Naive thymus-derived CD4-positive, alpha-beta T cell (primary cell): Measurements from ENCODE around the gene SPEG. TPM values are rescaled to one million over a fixed set of nuclear protein-coding genes. Genes with fewer than 3 reads are reported as not detected.

ENCODE experiments used
- ATAC-seq: fragments of 150-1000 bp; cut with Tn5 transposase; 2 replicates; pipeline ENCODE4 v1.10.0; 2021; ENCODE audit warnings: mild to moderate bottlenecking, moderate library complexity
- CTCF ChIA-PET: fragments of 350-600 bp; sonication (Branson Sonifier 250); formaldehyde crosslinking; loops from one replicate; lab custom pipeline; 2021; ENCODE audit warnings: antibody characterized with exemption; lab: Charles Lee
- POLR2A ChIA-PET: fragments of 350-600 bp; sonication (Branson Sonifier 250); formaldehyde crosslinking; loops from one replicate; lab custom pipeline; 2021; ENCODE audit warnings: antibody characterized with exemption, inconsistent platforms; lab: Charles Lee
- DNase-seq, 9 donors: peaks; one replicate each; pipeline versions ENCODE4 v3.0.0 to v3.0.0-alpha.2; 2020 to 2022; ENCODE audit warnings: mixed read lengths in 1 of 9
- H3K27ac ChIP-seq: one replicate; pipeline ENCODE4 v1.7.0; 2013; ENCODE audit warnings: mild to moderate bottlenecking, low read depth, low read length, moderate library complexity
- H3K27me3 ChIP-seq, 2 donors: one replicate each; pipeline ENCODE4 v1.7.0; 2013; ENCODE audit warnings: low read length in 2 of 2, mild to moderate bottlenecking in 2 of 2, moderate library complexity in 2 of 2; ENCODE audit not compliant: control insufficient read depth in 2 of 2, insufficient read depth in 2 of 2
- H3K36me3 ChIP-seq, 3 experiments: 1 replicate in 2 of 3; 2 replicates in 1 of 3; pipeline ENCODE4 v1.7.0; 2013; ENCODE audit warnings: low read length in 3 of 3, mild to moderate bottlenecking in 3 of 3, moderate library complexity in 1 of 3; ENCODE audit not compliant: insufficient read depth in 3 of 3, control insufficient read depth in 2 of 3
- H3K4me1 ChIP-seq, 2 donors: one replicate each; pipeline ENCODE4 v1.7.0; 2013; ENCODE audit warnings: low read length in 2 of 2, mild to moderate bottlenecking in 2 of 2, moderate library complexity in 1 of 2; ENCODE audit not compliant: control insufficient read depth in 2 of 2, insufficient read depth in 2 of 2
- H3K4me3 ChIP-seq: 2 replicates; pipeline ENCODE4 v1.7.0; 2013; ENCODE audit warnings: mild to moderate bottlenecking, low read length
- H3K9me3 ChIP-seq, 3 experiments: 1 replicate in 2 of 3; 2 replicates in 1 of 3; pipeline ENCODE4 v1.7.0; 2013; ENCODE audit warnings: low read length in 3 of 3; ENCODE audit not compliant: control insufficient read depth in 2 of 3
- H3K27ac Mint-ChIP-seq, 9 donors: one replicate each; pipeline ENCODE4 v1.8.0; 2020 to 2022; ENCODE audit warnings: mixed read lengths in 9 of 9, mild to moderate bottlenecking in 8 of 9, moderate library complexity in 5 of 9, inconsistent platforms in 2 of 9
- H3K27me3 Mint-ChIP-seq, 5 donors: one replicate each; pipeline ENCODE4 v1.8.0; 2021 to 2022; ENCODE audit warnings: mixed read lengths in 5 of 5, mild to moderate bottlenecking in 1 of 5
- H3K36me3 Mint-ChIP-seq, 5 donors: one replicate each; pipeline ENCODE4 v1.8.0; 2020 to 2022; ENCODE audit warnings: mixed read lengths in 5 of 5, mild to moderate bottlenecking in 3 of 5, inconsistent platforms in 1 of 5
- H3K4me1 Mint-ChIP-seq, 7 donors: one replicate each; pipeline ENCODE4 v1.8.0; 2020 to 2022; ENCODE audit warnings: mixed read lengths in 7 of 7, mild to moderate bottlenecking in 3 of 7, inconsistent platforms in 1 of 7
- H3K4me3 Mint-ChIP-seq, 10 donors: one replicate each; pipeline ENCODE4 v1.8.0; 2020 to 2022; ENCODE audit warnings: mild to moderate bottlenecking in 10 of 10, mixed read lengths in 10 of 10, moderate library complexity in 6 of 10, inconsistent platforms in 2 of 10
- H3K9me3 Mint-ChIP-seq, 11 donors: one replicate each; pipeline ENCODE4 v1.8.0; 2020 to 2022; ENCODE audit warnings: mixed read lengths in 11 of 11, mild to moderate bottlenecking in 4 of 11, inconsistent platforms in 1 of 11, moderate library complexity in 1 of 11
- intact Hi-C, 2 donors: fragments of 100-400 bp; cut with micrococcal nuclease; formaldehyde crosslinking; loops; one replicate each; pipeline ENCODE4 v1.15.1; 2023
- polyA plus RNA-seq, 2 donors: library from polyadenylated mRNA; unstranded; fragments of 300-500 nt; fragmentation: Illumina TruSeq; gene quantifications; one replicate each; pipeline ENCODE4 v1.2.3, GENCODE V29; 2021
- total RNA-seq, 6 experiments: library from RNA in 5 of 6; stranded (reverse) in 5 of 6; gene quantifications; 1 replicate in 5 of 6; 2 replicates in 1 of 6; pipeline ENCODE4 v1.2.3 and lab custom pipeline; 2021 to 2026

The SPEG gene
- total and polyA plus RNA-seq, 7 experiments from 2014 or later, result 0.26 to 23.2 (median 11.8) TPM

GRCh38 chr2:219511547-219512325 is 77.1 kb downstream of the SPEG start:
- H3K4me3 Mint-ChIP-seq, result peak overlapping the region in 1 of 10 donors; percentile 29

GRCh38 chr2:219512524-219513216 is 78.0 kb downstream of the SPEG start:
- no peaks in the 10 kb centered on the region for H3K36me3 ChIP-seq
- DNase-seq (no peak), ATAC-seq (no peak)
- peaks cover 0 to 12% of the 10 kb centered on the region in 2 donors for H3K27me3 ChIP-seq
- H3K9me3 ChIP-seq, result no peaks in the 10 kb centered on the region
- POLR2A ChIA-PET, result no interaction called here
- Mint-ChIP-seq H3K4me1 (peaks cover 14 to 34% (median 28%) of the 10 kb centered on the region in 7 donors), H3K9me3 (peaks cover 0 to 5% (median 0%) of the 10 kb centered on the region in 11 donors), H3K27ac (no peak overlapping the region), H3K27me3 (peaks cover 67 to 78% (median 71%) of the 10 kb centered on the region in 5 donors), H3K36me3 (peaks cover 0 to 2% (median 0%) of the 10 kb centered on the region in 5 donors), H3K4me3 (peak overlapping the region in 1 of 10 donors; percentile 29)
- peaks cover 0 to 12% of the 10 kb centered on the region in 2 donors for H3K4me1 ChIP-seq
- H3K4me3 ChIP-seq, result no peak overlapping the region
- no peak overlapping the region for H3K27ac ChIP-seq
- CTCF ChIA-PET, result no interaction called here
- intact Hi-C loops, result no loop called here

More at GRCh38 chr2:219511547-219512325, 77.1 kb downstream of the SPEG start:
- Histone ChIP-seq H3K27ac (no peak overlapping the region), H3K4me3 (no peak overlapping the region), H3K4me1 (peaks cover 0 to 12% of the 10 kb centered on the region in 2 donors), H3K27me3 (peaks cover 0 to 12% of the 10 kb centered on the region in 2 donors), H3K9me3 (no peaks in the 10 kb centered on the region), H3K36me3 (peaks cover 0 to 6% (median 0%) of the 10 kb centered on the region in 3 experiments)
- ChIA-PET CTCF (interaction anchor here (1.5 kb wide), 1 partner anchor 18 kb away, joined by 10 read pairs; no protein-coding TSS in a partner anchor), POLR2A (interaction anchor here (0.6 kb wide), 2 partner anchors 101 to 406 kb away, joined by 3 read pairs; no protein-coding TSS in a partner anchor)
- peaks cover 0 to 5% (median 0%) of the 10 kb centered on the region in 11 donors for H3K9me3 Mint-ChIP-seq
- H3K36me3 Mint-ChIP-seq, result peaks cover 0 to 7% (median 2%) of the 10 kb centered on the region in 5 donors
- intact Hi-C loops, result no loop called here
- DNase-seq, result no peak
- no peak for ATAC-seq
- no peak overlapping the region for H3K27ac Mint-ChIP-seq
- peaks cover 58 to 69% (median 62%) of the 10 kb centered on the region in 5 donors for H3K27me3 Mint-ChIP-seq
- peaks cover 14 to 34% (median 28%) of the 10 kb centered on the region in 7 donors for H3K4me1 Mint-ChIP-seq

GRCh38 chr2:219513787-219514186 is 79.1 kb downstream of the SPEG start:
- CTCF ChIA-PET, result no interaction called here
- peaks cover 14 to 34% (median 28%) of the 10 kb centered on the region in 7 donors for H3K4me1 Mint-ChIP-seq
- ATAC-seq (no peak), DNase-seq (no peak)
- peaks cover 73 to 88% (median 81%) of the 10 kb centered on the region in 5 donors for H3K27me3 Mint-ChIP-seq
- peaks cover 0 to 5% (median 0%) of the 10 kb centered on the region in 11 donors for H3K9me3 Mint-ChIP-seq
- H3K27ac ChIP-seq, result no peak overlapping the region
- H3K4me3 Mint-ChIP-seq, result peak overlapping the region in 5 of 10 donors; percentile 10 to 61 (median 47)
- no peaks in the 10 kb centered on the region for H3K36me3 ChIP-seq
- H3K4me3 ChIP-seq, result no peak overlapping the region
- H3K27me3 ChIP-seq, result peaks cover 0 to 12% of the 10 kb centered on the region in 2 donors
- H3K36me3 Mint-ChIP-seq, result peaks cover 0 to 2% (median 0%) of the 10 kb centered on the region in 5 donors
- POLR2A ChIA-PET, result no interaction called here
- H3K4me1 ChIP-seq, result peaks cover 0 to 12% of the 10 kb centered on the region in 2 donors
- H3K9me3 ChIP-seq, result no peaks in the 10 kb centered on the region
- H3K27ac Mint-ChIP-seq, result no peak overlapping the region
- intact Hi-C loops, result no loop called here

- intact Hi-C loops, result no loop called here
- peaks cover 0 to 2% (median 0%) of the 10 kb centered on the region in 5 donors for H3K36me3 Mint-ChIP-seq
- H3K9me3 Mint-ChIP-seq, result peaks cover 0 to 5% (median 0%) of the 10 kb centered on the region in 11 donors
- DNase-seq (no peak), ATAC-seq (peak; percentile 15)
- Histone ChIP-seq H3K36me3 (no peaks in the 10 kb centered on the region), H3K9me3 (no peaks in the 10 kb centered on the region), H3K27ac (no peak within 1 kb of the TSS), H3K4me3 (no peak within 1 kb of the TSS), H3K4me1 (peaks cover 0 to 12% of the 10 kb centered on the region in 2 donors), H3K27me3 (peaks cover 0 to 12% of the 10 kb centered on the region in 2 donors)
- ChIA-PET POLR2A (no interaction called here), CTCF (no interaction called here)
- H3K27ac Mint-ChIP-seq, result no peak within 1 kb of the TSS
- H3K27me3 Mint-ChIP-seq, result peaks cover 76 to 87% (median 82%) of the 10 kb centered on the region in 5 donors
- H3K4me1 Mint-ChIP-seq, result peaks cover 14 to 34% (median 28%) of the 10 kb centered on the region in 7 donors
- peak within 1 kb of the TSS in 5 of 10 donors; percentile 10 to 61 (median 47) for H3K4me3 Mint-ChIP-seq
Observed at GRCh38 chr2:219514196-219514761, 79.6 kb downstream of the SPEG start, which contains the start of gene ASIC4. Gene ASIC4, plus strand, starts transcription at chr2:219514482. Its CDS starts 243 bp downstream, at chr2:219514725.

DNA sequence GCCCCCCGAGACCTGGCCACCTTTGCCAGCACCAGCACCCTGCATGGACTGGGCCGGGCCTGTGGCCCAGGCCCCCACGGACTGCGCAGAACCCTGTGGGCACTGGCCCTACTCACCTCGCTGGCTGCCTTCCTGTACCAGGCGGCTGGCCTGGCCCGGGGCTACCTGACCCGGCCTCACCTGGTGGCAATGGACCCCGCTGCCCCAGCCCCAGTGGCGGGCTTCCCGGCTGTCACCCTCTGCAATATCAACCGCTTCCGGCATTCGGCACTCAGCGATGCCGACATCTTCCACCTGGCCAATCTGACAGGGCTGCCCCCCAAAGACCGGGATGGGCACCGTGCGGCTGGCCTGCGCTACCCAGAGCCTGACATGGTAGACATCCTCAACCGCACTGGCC is 80.2 kb downstream of the SPEG start:
- Histone ChIP-seq H3K4me3 (no peak overlapping the region), H3K4me1 (peaks cover 0 to 7% of the 10 kb centered on the region in 2 donors), H3K27me3 (peaks cover 0 to 11% of the 10 kb centered on the region in 2 donors), H3K36me3 (no peaks in the 10 kb centered on the region), H3K9me3 (no peaks in the 10 kb centered on the region), H3K27ac (no peak overlapping the region)
- POLR2A ChIA-PET, result no interaction called here
- ATAC-seq (no peak), DNase-seq (no peak)
- no peaks in the 10 kb centered on the region for H3K36me3 Mint-ChIP-seq
- H3K4me3 Mint-ChIP-seq, result no peak overlapping the region
- no peak overlapping the region for H3K27ac Mint-ChIP-seq
- CTCF ChIA-PET, result no interaction called here
- peaks cover 74 to 87% (median 79%) of the 10 kb centered on the region in 5 donors for H3K27me3 Mint-ChIP-seq
- H3K4me1 Mint-ChIP-seq, result peaks cover 8 to 30% (median 23%) of the 10 kb centered on the region in 7 donors
- peaks cover 0 to 3% (median 0%) of the 10 kb centered on the region in 11 donors for H3K9me3 Mint-ChIP-seq
- intact Hi-C loops, result no loop called here
